Transverse colon (tissue), 4 donors: ENCODE data around the gene STRBP. TPM values are rescaled to one million over a fixed set of nuclear protein-coding genes. Genes with fewer than 3 reads are reported as not detected.

ENCODE experiments used
- DNase-seq: peaks from one replicate; pipeline ENCODE4 v3.0.0-alpha.2; 2019
- H3K27ac ChIP-seq, 4 donors: fragments of 200-600 bp; sonication (generic); 2 replicates each; pipeline ENCODE4 v1.5.1; 2016 to 2018; ENCODE audit warnings: inconsistent platforms in 4 of 4
- H3K27me3 ChIP-seq: fragments of 200-600 bp; sonication (generic); 2 replicates; pipeline ENCODE4 v1.5.1; 2017; ENCODE audit warnings: inconsistent platforms
- H3K36me3 ChIP-seq, 4 donors: fragments of 200-600 bp; sonication (generic); 2 replicates each; pipeline ENCODE4 v1.5.1; 2017 to 2019; ENCODE audit warnings: inconsistent platforms in 4 of 4
- H3K4me1 ChIP-seq, 4 donors: fragments of 200-600 bp; sonication (generic); 2 replicates each; pipeline ENCODE4 v1.5.1; 2017 to 2020; ENCODE audit warnings: inconsistent platforms in 4 of 4
- H3K4me3 ChIP-seq, 4 donors: fragments of 200-600 bp; sonication (generic); 1 replicate in 1 of 4; 2 replicates in 3 of 4; pipeline versions ENCODE4 v1.5.1 to v1.6.1; 2017 to 2019; ENCODE audit warnings: inconsistent platforms in 4 of 4
- H3K9me3 ChIP-seq, 2 donors: fragments of 200-600 bp; sonication (generic); 2 replicates each; pipeline ENCODE4 v1.5.1; 2017 to 2019; ENCODE audit warnings: inconsistent platforms in 2 of 2
- EP300 ChIP-seq: sonication (generic); formaldehyde crosslinking; IDR thresholded peaks from one replicate; pipeline ENCODE4 v1.6.1; 2017; ENCODE audit warnings: antibody characterized with exemption, low read depth
- POLR2A ChIP-seq: fragments of 450-650 bp; IDR thresholded peaks from one replicate; pipeline ENCODE4 v1.6.1; 2016; ENCODE audit warnings: antibody characterized with exemption, mild to moderate bottlenecking, moderate library complexity
- POLR2AphosphoS5 ChIP-seq, 3 donors: sonication (generic); formaldehyde crosslinking; IDR thresholded peaks; one replicate each; pipeline ENCODE4 v1.6.1; 2016; ENCODE audit warnings: antibody characterized with exemption in 3 of 3
- WGBS, 2 donors: methylation state at CpG; one replicate each; pipeline ENCODE4 v1.1.5; 2018; ENCODE audit warnings: low coverage in 1 of 2; 5-methylcytosine and 5-hydroxymethylcytosine counted together
- in situ Hi-C, 4 donors: fragments of 200-750 bp; cut with MboI; loops; one replicate each; pipeline versions ENCODE4 v1.15.0 to v1.15.1; 2017; ENCODE audit warnings: low sequenced_read_pairs in 3 of 4, low pct_ligation_motif_present in 1 of 4, low pct_unique_long_range_greater_than_20kb in 1 of 4
- intact Hi-C: fragments of 100-400 bp; cut with DNase I; formaldehyde crosslinking; loops from one replicate; pipeline ENCODE4 v1.15.1; 2023; ENCODE audit warnings: low total_unique reads
- total RNA-seq, 4 donors: library from RNA; depleted of rRNA; stranded (reverse); fragments of >200 nt; gene quantifications; one replicate each; pipeline ENCODE4 v1.1.0, GENCODE V29; 2016
- TF ChIP-seq, protein P1 (sequence below), 5 experiments: fragments of 200-600 bp in 3 of 5; fragments of 450-650 bp in 2 of 5; sonication (generic) in 3 of 5; IDR thresholded peaks; 1 replicate in 2 of 5; 2 replicates in 3 of 5; pipeline ENCODE4 v1.5.1; 2016 to 2017; ENCODE audit warnings: antibody characterized with exemption in 5 of 5, inconsistent platforms in 3 of 5, mild to moderate bottlenecking in 2 of 5, moderate library complexity in 1 of 5

STRBP gene
- total RNA-seq, 4 donors from 2014 or later: 19.1 to 50.3 (median 43.2) TPM

DNA sequence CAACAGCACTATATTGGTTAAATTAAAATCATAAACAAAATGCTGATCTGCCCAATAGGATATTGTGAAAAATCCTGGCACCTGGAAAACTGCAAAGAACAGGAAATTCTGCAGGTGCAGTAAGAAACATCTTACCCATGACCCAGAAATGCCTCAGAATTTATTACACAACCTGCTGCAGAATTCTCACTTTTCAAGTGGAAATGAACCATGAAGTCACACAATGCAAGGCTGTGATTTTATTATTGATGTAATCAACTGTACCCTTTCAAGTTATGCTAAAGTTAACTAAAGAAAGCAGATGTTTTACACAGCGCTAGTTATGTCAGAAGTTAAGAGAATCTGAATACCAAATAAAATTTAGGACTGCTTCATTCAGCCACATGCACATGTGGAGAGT is 6.0 kb downstream of the STRBP start:
- Histone ChIP-seq H3K4me3 (no peak overlapping the region), H3K9me3 (no peaks in the 10 kb centered on the region), H3K4me1 (peaks cover 8 to 53% (median 33%) of the 10 kb centered on the region in 4 donors), H3K36me3 (no peaks in the 10 kb centered on the region), H3K27me3 (no peaks in the 10 kb centered on the region), H3K27ac (peak overlapping the region in 3 of 4 donors; percentile 5 to 62 (median 52))
- intact Hi-C loops: loop anchor here (10.0 kb wide), 1 partner anchor 82 kb away; no protein-coding TSS in a partner anchor
- 61 to 73% methylated on average over 1 of the region's 1 CpG for WGBS, 2 donors
- in situ Hi-C loops: no loop called here
- DNase-seq: no peak
- TF ChIP-seq, protein P1, sequence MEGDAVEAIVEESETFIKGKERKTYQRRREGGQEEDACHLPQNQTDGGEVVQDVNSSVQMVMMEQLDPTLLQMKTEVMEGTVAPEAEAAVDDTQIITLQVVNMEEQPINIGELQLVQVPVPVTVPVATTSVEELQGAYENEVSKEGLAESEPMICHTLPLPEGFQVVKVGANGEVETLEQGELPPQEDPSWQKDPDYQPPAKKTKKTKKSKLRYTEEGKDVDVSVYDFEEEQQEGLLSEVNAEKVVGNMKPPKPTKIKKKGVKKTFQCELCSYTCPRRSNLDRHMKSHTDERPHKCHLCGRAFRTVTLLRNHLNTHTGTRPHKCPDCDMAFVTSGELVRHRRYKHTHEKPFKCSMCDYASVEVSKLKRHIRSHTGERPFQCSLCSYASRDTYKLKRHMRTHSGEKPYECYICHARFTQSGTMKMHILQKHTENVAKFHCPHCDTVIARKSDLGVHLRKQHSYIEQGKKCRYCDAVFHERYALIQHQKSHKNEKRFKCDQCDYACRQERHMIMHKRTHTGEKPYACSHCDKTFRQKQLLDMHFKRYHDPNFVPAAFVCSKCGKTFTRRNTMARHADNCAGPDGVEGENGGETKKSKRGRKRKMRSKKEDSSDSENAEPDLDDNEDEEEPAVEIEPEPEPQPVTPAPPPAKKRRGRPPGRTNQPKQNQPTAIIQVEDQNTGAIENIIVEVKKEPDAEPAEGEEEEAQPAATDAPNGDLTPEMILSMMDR (IDR thresholded peaks at IDR 0.05): no peak
- TF ChIP-seq POLR2AphosphoS5 (IDR thresholded peaks at IDR 0.05) (no peak), EP300 (no peak), POLR2A (no peak)

DNA sequence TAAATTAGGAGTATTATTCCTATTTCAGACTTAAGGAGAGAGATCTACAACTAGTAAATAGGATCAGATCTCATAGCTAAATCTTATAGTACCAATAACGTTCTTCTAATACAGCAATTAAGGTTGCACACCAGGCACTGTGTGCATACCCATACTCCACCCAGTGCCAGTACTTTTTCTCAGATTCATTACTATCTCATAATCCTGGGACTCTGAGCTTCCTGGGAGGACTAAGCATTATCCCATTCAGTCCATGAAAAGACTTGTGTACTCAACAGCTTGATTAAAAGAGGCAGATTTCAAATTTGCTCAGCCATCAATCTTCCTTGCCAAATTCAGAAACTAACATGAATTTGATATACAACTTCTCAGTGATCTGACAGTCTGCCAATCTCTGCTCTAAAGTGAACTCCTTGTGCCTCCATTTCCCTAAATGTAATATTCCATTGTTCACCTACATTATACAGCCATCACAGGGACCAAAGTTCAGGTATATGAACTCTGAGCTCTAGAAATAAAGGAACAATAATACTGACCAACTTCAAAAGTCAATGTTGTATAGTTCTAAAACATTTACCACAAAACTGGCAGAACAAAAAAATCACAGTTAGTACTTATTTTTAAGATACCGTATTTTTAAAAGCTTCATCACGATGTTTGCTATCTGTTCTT is 7.2 kb downstream of the STRBP start:
- Histone ChIP-seq H3K27me3 (no peaks in the 10 kb centered on the region), H3K4me3 (no peak overlapping the region), H3K36me3 (no peaks in the 10 kb centered on the region), H3K9me3 (no peaks in the 10 kb centered on the region), H3K4me1 (peaks cover 5 to 49% (median 29%) of the 10 kb centered on the region in 4 donors), H3K27ac (peak overlapping the region; percentile 11 to 62 (median 38))
- DNase-seq: no peak
- TF ChIP-seq POLR2A (no peak), EP300 (no peak), POLR2AphosphoS5 (IDR thresholded peaks at IDR 0.05) (no peak)
- TF ChIP-seq, protein P1 (IDR thresholded peaks at IDR 0.05): no peak
- intact Hi-C loops (loop anchor here (10.0 kb wide), 1 partner anchor 84 kb away; no protein-coding TSS in a partner anchor), in situ Hi-C loops (no loop called here)
- 59 to 63% methylated on average over 3 of the region's 3 CpGs for WGBS, 2 donors

DNA sequence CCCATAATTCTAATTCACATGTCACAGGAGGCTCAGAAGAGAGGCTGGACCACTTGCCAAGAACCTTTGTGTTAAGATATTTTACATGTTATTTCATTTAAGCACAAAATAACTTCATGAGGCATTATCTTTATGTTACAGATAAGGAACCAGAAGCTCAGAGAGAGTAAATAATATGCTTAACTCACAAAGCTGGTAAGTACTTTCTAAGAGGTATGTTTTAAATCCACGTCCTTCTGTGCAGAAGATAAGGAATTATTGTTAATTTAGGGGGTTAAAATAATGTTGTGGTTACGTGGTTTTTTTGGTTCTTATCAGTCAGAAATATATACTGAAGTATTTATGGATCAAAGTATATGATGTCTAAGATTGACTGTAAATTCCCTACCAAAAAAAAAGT is 8.0 kb downstream of the STRBP start:
- no peak for TF ChIP-seq POLR2A
- TF ChIP-seq POLR2AphosphoS5 (IDR thresholded peaks at IDR 0.05): no peak
- Histone ChIP-seq H3K9me3 (no peaks in the 10 kb centered on the region), H3K36me3 (no peaks in the 10 kb centered on the region), H3K27ac (peak overlapping the region in 2 of 4 donors; percentile 24 to 52), H3K4me1 (peaks cover 5 to 41% (median 25%) of the 10 kb centered on the region in 4 donors), H3K27me3 (no peaks in the 10 kb centered on the region), H3K4me3 (no peak overlapping the region)
- intact Hi-C loops (loop anchor here (10.0 kb wide), 1 partner anchor 84 kb away; no protein-coding TSS in a partner anchor), in situ Hi-C loops (no loop called here)
- WGBS, 2 donors: 25 to 51% methylated on average over 2 of the region's 2 CpGs
- no peak for DNase-seq

DNA sequence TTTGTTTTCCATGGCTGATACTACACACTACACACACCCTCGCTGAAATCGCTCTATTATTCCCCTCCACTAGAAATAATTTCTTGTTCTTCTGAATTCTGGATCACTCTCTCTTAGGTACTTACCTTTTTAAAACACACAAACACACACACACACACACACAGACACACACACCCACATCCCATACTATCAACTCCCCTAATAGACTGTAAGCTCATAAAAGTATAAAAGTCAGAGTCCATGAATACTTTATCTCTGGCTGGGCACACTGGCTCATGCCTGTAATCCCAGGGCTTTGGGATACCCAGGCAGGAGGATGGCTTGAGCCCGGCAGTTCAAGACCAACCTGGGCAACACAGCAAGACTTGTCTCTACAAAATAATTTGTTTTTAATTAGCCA is 11.1 kb downstream of the STRBP start:
- H3K36me3 ChIP-seq: no peaks in the 10 kb centered on the region
- no peaks in the 10 kb centered on the region for H3K27me3 ChIP-seq
- no peaks in the 10 kb centered on the region for H3K9me3 ChIP-seq
- no peak for TF ChIP-seq EP300
- no peak for TF ChIP-seq POLR2A
- TF ChIP-seq, protein P1 (IDR thresholded peaks at IDR 0.05): no peak
- TF ChIP-seq POLR2AphosphoS5 (IDR thresholded peaks at IDR 0.05): no peak
- intact Hi-C loops: no loop called here
- peak; percentile 64 for DNase-seq
- H3K27ac ChIP-seq: no peak overlapping the region
- 74 to 76% methylated on average over 2 to 3 of the region's 3 CpGs for WGBS, 2 donors
- H3K4me1 ChIP-seq: peaks cover 0 to 33% (median 16%) of the 10 kb centered on the region in 4 donors
- in situ Hi-C loops: no loop called here
- no peak overlapping the region for H3K4me3 ChIP-seq
